Lung microvascular endothelial cell (primary cell): ENCODE data around the gene DHX38. TPM values are rescaled to one million over a fixed set of nuclear protein-coding genes. Genes with fewer than 3 reads are reported as not detected.

ENCODE experiments used
- DNase-seq, 2 donors: peaks; one replicate each; pipeline versions ENCODE4 v3.0.0 to v3.0.0-alpha.2; 2010; ENCODE audit warnings: low read depth in 2 of 2
- total RNA-seq: library from RNA; depleted of rRNA; stranded (reverse); fragments of >200 nt; gene quantifications from 2 replicates; pipeline ENCODE4 v1.2.1, GENCODE V29; 2014

The DHX38 gene
- total RNA-seq, 1 donor from 2014 or later: 98.2 TPM

DNA sequence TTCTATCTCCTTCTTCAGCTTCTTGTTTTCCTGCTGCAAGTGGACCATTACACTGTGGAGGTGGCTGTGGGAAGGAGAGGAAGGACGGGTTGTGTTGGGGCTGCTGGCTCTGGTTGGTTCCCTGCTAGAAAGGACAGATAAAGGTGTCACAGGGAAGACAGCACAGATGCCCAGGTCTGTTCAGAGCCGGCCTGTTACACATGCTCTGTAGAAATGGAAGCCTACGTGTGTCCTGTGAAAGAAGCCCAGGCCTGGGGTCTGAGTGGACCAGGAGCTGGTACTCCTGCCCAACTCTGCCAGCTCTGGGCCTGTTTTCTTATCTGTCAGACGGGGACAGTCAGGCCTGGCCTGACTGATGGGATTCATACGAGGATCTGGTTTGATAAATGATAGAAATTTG is 26.4 kb downstream of the DHX38 start:
- DNase-seq: no peak

GRCh38 chr16:72122308-72122707 is 28.7 kb downstream of the DHX38 start:
- no peak for DNase-seq

DNA sequence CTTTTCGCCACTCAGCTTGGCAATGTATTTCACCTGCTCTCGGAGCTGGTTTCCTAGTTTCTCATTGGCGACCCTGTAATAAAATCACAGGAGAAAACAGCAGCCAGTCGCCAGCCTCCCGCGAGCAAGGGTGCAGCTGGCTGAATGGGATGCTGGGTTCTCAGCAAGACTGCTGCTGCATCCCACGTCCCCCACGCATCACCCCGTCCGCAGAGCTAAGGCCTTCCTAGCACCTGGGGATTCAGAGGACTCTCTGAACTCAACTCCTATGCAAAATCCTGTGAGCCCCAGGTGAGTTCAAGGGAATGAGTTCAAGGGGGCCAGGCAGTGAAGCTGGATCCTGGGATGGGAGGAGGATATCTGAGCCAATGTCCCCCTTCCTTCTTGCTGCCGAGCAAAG is 29.3 kb downstream of the DHX38 start:
- DNase-seq: no peak

- DNase-seq: no peak
Measured at GRCh38 chr16:72123426-72123825, 29.8 kb downstream of the DHX38 start.

DNA sequence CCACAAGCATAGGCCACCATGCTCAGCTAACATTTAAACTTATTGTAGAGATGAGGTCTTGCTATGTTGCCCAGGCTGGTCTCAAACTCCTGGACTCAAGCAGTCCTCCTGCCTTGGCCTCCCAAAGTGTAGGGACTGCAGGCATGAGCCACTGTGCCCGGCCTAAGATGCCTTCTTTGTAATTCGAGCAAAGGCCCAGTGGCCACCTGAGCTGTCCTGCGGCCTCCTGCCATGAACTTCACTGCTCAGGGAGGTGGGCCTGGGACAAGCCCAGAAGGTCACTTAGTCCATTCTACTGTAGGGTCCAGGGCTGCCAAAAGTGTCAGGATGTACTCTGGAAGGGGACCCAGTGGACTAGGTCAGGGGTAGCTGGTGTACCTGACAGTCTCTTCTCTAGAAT is 30.5 kb downstream of the DHX38 start:
- no peak for DNase-seq

DNA sequence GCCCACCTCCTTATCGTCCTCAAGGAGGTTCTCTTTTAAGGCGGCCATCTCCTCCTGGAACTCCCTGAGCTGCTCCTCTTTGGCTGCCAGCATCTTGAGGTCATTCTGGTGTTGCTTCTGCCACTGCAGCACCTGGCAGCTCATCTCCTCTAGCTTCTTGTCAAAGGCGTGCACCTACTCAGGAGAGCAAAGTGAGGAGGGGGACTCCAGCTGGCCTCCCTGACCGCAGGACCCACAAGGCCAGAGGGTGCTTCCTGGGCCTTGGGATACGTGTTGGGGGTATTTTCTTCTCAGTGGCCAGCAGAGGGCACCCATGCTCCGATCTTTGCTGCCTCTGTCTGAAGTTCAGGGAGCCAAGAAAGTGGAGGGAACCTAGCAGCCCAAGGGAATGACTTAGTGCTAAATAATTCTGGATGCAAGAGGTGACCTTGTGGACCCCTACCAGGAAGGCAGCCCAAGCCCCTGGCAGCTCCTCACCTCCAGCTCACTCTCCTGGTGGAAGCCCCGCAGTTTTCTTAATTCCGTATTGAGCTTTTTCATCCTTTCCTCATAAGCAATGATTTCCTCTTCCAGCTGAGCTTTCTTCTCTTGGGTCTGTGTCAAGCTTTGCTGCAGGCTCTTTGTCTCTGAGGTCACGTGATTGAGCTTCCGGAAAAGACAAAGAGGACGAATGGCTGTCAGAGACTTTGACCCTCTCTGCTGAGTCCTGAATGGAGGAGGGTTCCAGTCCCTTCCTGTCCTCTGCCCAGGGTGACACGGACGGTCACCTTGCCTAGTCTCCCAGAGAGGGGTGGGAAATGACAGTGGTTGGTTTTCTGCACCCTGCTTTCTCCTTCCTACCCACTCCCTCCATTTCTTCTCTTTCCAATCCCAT is 31.4 kb downstream of the DHX38 start:
- DNase-seq: peak; percentile 72 to 75

DNA sequence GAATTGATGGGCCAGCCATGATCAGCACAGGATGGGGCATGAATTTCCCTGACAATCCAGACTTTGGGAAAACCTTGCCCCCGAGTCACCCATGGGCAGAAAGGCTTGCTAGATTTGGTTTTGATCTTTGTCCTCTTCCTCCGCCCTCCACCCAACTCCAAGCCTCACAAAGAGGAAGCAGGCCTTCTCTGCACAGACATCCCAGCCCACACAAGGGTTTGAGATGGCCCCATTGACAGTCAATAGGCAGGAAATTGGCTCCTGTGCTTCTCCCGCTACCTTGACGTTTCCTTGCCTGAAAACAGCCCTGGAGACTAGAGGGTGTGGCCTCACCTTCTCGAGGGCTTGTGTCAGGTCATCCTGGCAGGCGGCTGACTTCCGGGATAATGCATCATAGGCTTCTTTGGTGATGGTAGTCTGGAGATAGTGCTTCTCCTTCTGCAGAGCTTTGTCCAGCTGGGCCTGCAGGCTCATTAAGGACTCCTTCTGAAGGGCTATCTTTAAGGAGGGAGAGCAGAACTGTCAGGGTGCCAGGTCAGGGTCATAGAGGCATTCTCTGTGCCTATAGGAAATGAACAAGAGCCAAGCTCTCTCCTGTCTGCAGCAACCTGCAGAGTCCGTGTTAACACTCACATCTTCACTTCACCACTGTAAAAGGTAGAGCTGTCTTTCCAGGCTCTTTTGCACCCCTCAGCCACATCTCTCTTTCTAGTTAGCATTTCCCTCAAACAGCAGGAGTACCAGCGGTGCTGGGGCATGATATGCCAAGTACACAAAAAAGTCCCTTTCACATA is 32.2 kb downstream of the DHX38 start:
- no peak for DNase-seq

- peak in 1 of 2 donors; percentile 78 for DNase-seq
Measured at GRCh38 chr16:72126429-72126765, 32.8 kb downstream of the DHX38 start.

- no peak for DNase-seq
Measured at GRCh38 chr16:72128701-72129100, 35.1 kb downstream of the DHX38 start.

DNA sequence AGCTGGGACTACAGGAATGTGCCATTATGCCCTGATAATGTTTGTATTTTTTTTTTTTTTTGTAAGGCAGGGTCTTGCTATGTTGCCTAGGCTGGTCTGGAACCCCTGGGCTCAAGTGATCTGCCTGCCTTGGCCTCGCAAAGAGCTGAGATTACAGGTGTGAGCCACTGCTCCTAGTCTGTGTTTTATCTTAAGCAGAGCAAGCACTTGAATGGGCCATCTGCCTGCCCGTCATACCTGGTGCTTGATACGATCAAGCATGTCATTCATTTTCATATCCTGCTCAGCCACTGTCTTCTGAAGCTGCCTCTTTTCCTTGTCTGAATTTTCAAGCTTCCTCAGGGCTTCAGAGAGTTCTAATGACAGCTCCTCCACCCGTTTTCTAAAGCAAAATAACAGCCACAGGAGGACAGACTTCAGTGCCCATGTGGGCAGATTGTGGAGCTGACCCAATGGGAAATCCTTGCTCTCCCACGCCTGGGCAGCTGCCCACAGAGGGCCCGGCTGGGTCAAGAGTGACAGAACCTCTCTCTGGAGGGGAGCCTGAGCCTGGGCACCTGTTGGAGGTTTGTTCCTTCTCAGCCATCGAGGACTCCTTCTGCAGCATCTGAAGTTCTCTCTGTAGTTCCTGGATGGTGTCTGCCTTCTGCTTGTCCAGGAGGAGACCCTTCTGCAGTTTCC is 36.5 kb downstream of the DHX38 start:
- no peak for DNase-seq

DNA sequence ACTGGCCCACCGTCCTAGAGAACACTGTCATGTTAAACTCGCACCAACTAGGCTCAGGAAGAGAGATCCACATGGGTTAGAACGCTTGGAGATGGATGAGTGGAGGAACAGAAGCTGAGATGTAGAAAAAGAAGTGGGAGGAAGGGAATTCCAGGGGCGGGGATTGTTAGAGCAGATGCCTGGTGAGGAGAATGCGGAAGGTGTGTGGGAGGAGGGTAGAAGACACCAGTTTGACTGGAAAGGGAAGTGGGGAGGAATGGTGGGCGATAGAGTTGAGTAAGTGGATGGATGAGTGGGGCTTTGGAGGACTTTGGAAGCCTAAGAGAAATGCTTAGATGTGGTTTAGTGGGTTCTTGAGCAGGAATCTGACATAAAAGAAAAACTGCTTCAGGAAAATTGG is 37.4 kb downstream of the DHX38 start:
- DNase-seq: no peak

DNA sequence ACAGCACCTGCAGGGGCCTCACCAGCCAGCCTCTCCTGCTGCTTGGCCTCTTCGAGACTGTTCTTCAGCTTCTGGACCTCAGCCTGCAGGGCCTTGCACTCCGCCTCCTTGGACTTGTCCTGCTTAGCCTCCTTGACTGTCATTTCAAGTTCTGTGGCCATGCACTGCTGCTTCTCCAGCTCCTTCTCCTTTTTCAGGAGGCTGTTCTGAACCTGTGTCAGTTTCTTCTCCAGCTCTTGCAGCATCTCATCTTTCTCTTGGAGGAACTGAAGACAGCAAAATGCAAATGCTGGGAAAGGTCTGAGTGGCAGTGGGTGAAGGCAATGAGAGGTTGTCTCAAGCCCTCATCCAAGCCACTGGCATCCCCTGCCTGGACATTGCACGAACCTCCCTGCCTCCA is 39.1 kb downstream of the DHX38 start:
- no peak for DNase-seq

DNA sequence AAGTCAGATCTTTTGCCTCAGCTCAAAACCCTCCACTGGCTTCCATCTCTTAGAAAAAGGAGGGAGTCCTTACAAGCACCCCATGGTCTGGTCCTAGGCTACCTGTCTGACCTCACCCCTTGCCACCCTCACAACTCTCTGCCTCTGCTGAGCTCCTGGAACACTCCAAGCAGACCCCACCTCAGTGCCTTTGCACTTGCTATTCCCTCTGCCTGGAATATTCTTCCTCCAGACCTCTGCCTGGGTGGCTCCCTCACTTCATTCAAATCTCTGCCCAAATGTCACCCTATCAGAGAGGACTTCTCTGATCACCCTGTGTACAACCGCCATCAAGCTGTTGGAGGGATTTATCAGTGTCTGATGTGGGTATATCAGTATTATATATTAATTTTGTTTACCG is 40.9 kb downstream of the DHX38 start:
- no peak for DNase-seq

DNA sequence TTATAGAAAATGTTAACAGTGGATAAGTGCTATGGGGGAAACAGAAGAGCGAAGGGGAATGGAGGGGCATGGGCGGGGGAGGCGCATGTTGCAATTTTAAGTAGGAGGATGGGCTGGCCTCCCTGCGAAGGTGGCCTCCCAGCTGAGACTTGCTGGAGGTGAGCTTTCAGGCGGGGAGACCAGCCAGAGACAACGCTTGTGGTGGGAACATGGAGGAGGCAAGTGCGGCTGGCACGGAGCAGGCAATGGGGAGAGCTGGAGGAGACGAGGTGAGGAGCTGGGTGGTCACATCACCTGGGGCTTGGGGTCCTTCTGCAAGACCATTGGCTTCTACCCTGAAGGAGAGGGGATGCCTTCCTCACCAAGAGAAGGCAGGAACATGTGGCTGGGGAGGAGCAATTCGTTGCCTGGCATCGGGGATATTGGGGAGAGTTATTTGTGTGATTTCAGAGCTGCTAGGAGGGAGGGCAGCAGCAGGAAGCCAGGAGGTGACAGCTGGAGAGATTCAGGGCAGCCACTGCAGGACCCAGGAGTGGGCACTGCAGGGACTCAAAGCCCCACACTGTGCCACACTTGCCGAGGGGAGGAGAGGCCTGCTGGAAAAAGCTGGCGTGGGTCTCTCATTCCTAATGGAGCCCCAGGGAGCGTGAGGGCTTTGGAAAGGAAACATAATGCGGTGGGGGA is 43.9 kb downstream of the DHX38 start:
- DNase-seq: no peak

DNA sequence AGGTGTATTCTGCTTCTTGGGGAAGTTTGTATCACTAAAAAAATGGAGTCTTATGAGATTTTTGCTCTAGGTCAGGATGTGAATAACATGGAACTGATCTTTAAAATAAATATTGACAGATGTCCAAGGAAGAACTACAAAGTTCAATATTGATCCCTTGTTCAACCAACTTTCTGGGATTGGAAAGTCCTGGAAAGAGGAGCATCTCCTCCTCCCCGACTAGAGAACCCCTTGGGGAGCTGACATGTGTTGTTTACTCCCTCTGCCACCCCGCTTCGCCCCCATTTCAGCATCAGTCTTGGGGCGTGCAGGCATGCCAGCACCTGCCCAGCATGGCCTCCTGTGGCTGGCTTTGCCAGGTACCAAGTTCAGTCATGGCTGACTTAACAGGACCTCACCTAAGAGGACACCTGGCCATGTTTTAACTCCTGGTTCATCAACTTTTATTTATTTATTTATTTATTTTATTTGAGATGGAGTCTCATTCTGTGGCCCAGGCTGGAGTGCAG is 44.5 kb downstream of the DHX38 start:
- DNase-seq: no peak

DNA sequence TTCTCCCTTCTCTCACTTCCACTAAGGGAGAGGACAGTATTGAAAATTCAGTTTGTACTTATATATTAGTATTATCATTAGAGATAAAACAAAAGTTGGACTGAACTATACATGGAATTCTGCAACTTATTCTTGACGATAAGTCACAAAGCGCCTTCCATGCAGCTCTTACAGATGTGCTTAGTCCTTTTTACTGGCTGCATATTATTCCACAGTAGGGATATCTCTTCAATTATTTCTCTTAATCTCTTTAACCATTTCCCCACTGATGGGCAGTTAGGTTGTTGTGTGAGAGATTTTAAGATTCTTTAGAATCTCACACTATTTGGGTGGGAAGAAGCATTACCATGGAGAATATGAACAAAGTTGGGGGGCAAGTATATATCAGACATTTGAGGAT is 46.3 kb downstream of the DHX38 start:
- DNase-seq: no peak

- no peak for DNase-seq
Measured at GRCh38 chr16:72142476-72142875, 48.8 kb downstream of the DHX38 start.

DNA sequence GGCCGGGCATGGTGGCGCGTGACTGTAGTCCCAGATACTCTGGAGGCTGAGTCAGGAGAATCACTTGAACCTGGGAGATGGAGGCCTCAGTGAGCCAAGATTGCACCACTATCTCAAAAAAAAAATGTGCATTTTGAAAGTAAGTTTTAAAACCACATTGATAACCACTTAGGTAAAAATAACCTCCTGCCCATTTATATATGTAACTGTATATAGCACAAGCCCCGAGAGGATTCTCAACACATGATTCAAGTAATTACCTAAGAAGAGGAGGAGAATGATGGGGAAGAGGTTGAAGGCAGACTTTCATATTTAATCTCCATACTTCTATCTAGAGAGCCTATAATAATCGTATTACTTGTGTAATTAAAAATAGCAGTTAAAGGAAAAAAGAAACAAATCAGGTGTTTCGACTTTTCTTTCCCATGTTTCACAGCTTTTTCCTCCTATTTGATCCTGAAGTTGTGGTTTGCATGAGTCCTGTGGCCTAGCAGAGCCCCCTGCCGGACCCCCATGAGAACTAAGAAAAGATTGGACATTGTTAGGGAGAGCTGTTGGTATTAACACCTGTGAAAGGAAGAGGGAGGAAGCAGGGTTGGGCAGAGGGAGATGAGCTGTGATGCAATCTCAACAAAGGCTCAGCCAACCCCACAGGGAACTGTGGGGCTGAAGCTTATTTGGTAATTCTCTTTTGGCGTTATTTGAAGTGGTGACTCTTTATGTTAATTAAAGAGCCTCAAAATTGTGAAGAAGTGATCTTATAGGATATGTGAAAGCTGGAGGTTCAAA is 56.2 kb downstream of the DHX38 start:
- peak in 1 of 2 donors; percentile 36 for DNase-seq

DNA sequence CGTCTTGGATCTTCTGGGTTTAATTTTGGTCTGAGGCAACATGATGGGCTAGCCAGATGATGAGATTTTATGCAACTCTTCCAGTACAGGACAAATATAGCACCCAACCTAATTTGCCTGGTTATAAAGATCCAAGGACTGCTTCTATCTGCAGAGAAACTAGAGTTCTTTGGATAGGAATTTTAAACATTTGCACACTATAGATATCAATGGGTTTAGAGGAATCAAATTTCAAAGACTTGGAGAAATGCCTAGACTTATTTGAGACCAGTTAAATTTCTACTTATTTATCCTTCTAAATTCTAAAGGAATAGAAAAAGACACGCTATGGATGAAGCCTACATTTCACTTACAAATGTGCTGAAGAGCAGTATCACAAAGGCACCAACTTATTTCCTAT is 65.7 kb downstream of the DHX38 start:
- no peak for DNase-seq

DNA sequence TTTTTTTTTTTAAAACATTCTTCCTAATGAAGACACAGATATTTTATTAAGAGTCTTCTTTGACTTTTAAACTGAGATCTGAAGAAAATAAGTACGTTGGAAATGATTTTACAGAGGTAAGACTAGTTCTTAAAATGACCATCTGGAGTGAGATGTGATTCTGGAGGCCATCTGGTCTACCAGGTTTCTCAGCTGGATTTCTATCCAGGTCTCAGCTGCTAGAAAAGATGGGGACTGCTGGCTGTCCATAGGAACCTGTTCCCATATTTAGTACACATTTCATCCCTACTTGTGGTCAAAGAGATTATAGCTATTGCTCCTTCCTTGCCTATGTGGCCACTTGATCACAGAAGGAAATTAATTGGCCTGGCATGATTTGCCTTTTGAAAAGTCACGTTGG is 66.2 kb downstream of the DHX38 start:
- no peak for DNase-seq
